ENCODE data around the gene RAB4A.
"Not testable (repeated sequence)": the region's sequence is repeated elsewhere in the genome, so short reads cannot be mapped to it uniquely, and the experiment has no call there.

RAB4A gene

GRCh38 chr1:229273507-229274232 is 2.8 kb downstream of the RAB4A start:
- no peak for DNase-seq

GRCh38 chr1:229275005-229275404 is 4.1 kb downstream of the RAB4A start:
- no peak for DNase-seq

- DNase-seq, result no peak
These were observed 7.3 kb downstream of the RAB4A start for GRCh38 chr1:229278120-229278741.

- DNase-seq, result no peak
These were observed 8.3 kb downstream of the RAB4A start for GRCh38 chr1:229279242-229279641.

- no peak for DNase-seq
These were observed 9.3 kb downstream of the RAB4A start for GRCh38 chr1:229280037-229280828.

GRCh38 chr1:229280921-229281320 is 10.0 kb downstream of the RAB4A start:
- DNase-seq, result no peak

GRCh38 chr1:229281339-229281926 is 10.5 kb downstream of the RAB4A start:
- no peak for DNase-seq

- DNase-seq, result no peak
These were observed 11.4 kb downstream of the RAB4A start for GRCh38 chr1:229282295-229282823.

- no peak for DNase-seq
These were observed 12.3 kb downstream of the RAB4A start for GRCh38 chr1:229283183-229283611.

GRCh38 chr1:229284887-229285286 is 14.0 kb downstream of the RAB4A start:
- DNase-seq, result no peak

GRCh38 chr1:229285440-229285839 is 14.5 kb downstream of the RAB4A start:
- no peak for DNase-seq

- no peak for DNase-seq
These were observed 15.3 kb downstream of the RAB4A start for GRCh38 chr1:229286099-229286766.

- no peak for DNase-seq
These were observed 16.4 kb downstream of the RAB4A start for GRCh38 chr1:229287267-229287666.

GRCh38 chr1:229288516-229288915 is 17.6 kb downstream of the RAB4A start:
- no peak for DNase-seq

GRCh38 chr1:229291686-229292085 is 20.8 kb downstream of the RAB4A start:
- not testable (repeated sequence) for DNase-seq

- no peak for DNase-seq
These were observed 22.8 kb downstream of the RAB4A start for GRCh38 chr1:229293528-229294204.

- DNase-seq, result no peak
These were observed 24.8 kb downstream of the RAB4A start for GRCh38 chr1:229295745-229296144.

- no peak for DNase-seq
These were observed 25.6 kb downstream of the RAB4A start for GRCh38 chr1:229296541-229296941.

GRCh38 chr1:229297746-229298145 is 26.8 kb downstream of the RAB4A start:
- DNase-seq, result no peak

GRCh38 chr1:229298420-229298819 is 27.5 kb downstream of the RAB4A start:
- DNase-seq, result no peak

GRCh38 chr1:229298887-229299503 is 28.1 kb downstream of the RAB4A start:
- no peak for DNase-seq

Data from CD4-positive, alpha-beta T cell treated with Interleukin-17A for 4 hours (primary cell).